Measurements from ENCODE around the gene TXNDC11. TPM values are rescaled to one million over a fixed set of nuclear protein-coding genes. Genes with fewer than 3 reads are reported as not detected.

Gene TXNDC11
- total RNA-seq, 5 donors from 2014 or later (not counting 1 experiment from before 2014, with no cell fraction given): 44.0 to 76.3 (median 54.0) TPM

DNA sequence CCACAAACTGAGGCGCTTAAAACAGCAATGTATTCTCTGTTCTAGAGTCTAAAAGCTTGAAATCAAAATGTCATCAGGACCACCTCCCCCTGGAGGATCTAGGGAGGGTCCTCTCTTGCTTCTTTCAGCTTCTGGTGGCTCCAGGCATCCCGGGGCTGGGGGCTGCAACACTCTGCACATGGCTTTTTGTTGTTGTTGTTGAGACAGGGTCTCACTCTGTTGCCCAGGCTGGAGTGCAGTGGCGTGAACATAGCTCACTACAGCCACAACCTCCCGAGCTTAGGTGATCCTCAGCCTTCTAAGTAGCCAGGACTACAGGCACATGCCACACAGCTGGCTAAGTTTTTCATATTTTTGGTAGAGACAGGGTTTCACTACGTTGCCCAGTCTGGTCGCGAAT lies 111.4 kb downstream of the TXNDC11 start:
- Histone ChIP-seq H3K27ac (ENCODE audit: low read length) (no peak overlapping the region), H3K36me3 (ENCODE audit: control insufficient read depth in 2 of 2, extremely low read depth in 1 of 2, insufficient read depth in 1 of 2, low read length in 1 of 2) (no peaks in the 10 kb centered on the region), H3K27me3 (replicated peaks in 1 of 2; ENCODE audit: control insufficient read depth in 2 of 2, extremely low read depth in 1 of 2, insufficient read depth in 2 of 2, low read length in 1 of 2) (peaks cover 0 to 2% of the 10 kb centered on the region in 2 experiments), H3K9me3 (no peaks in the 10 kb centered on the region), H3K4me1 (ENCODE audit: control insufficient read depth in 1 of 2, extremely low read depth in 1 of 2, insufficient read depth in 2 of 2, low read length in 2 of 2) (peaks cover 14 to 25% of the 10 kb centered on the region in 2 experiments), H3K4me3 (ENCODE audit: control insufficient read depth in 1 of 2, extremely low read depth in 1 of 2, low read length in 1 of 2) (no peak overlapping the region)
- Mint-ChIP-seq H3K27ac (peak overlapping the region in 1 of 2 donors; percentile 55), H3K36me3 (no peaks in the 10 kb centered on the region), H3K4me3 (no peak overlapping the region), H3K4me1 (peaks cover 33 to 45% (median 39%) of the 10 kb centered on the region in 3 donors), H3K27me3 (no peaks in the 10 kb centered on the region), H3K9me3 (no peaks in the 10 kb centered on the region)
- 92% methylated on average over 2 of the region's 7 CpGs for WGBS (ENCODE audit: insufficient coverage)
- ATAC-seq (replicated peaks in 1 of 4): no peak
- POLR2A ChIA-PET: no interaction called here
- no peak for DNase-seq
- CTCF ChIA-PET: interaction anchor here (0.6 to 1.0 kb wide), 3 partner anchors 41 to 224 kb away, joined by 3 to 13 read pairs (median 5); no protein-coding TSS in a partner anchor

GRCh38 chr16:11630768-11631056 lies 111.9 kb downstream of the TXNDC11 start:
- Histone ChIP-seq H3K9me3 (no peaks in the 10 kb centered on the region), H3K4me3 (ENCODE audit: control insufficient read depth in 1 of 2, extremely low read depth in 1 of 2, low read length in 1 of 2) (no peak overlapping the region), H3K36me3 (ENCODE audit: control insufficient read depth in 2 of 2, extremely low read depth in 1 of 2, insufficient read depth in 1 of 2, low read length in 1 of 2) (no peaks in the 10 kb centered on the region), H3K27me3 (replicated peaks in 1 of 2; ENCODE audit: control insufficient read depth in 2 of 2, extremely low read depth in 1 of 2, insufficient read depth in 2 of 2, low read length in 1 of 2) (peaks cover 0 to 2% of the 10 kb centered on the region in 2 experiments), H3K4me1 (ENCODE audit: control insufficient read depth in 1 of 2, extremely low read depth in 1 of 2, insufficient read depth in 2 of 2, low read length in 2 of 2) (peaks cover 14 to 26% of the 10 kb centered on the region in 2 experiments), H3K27ac (ENCODE audit: low read length) (no peak overlapping the region)
- Mint-ChIP-seq H3K9me3 (no peaks in the 10 kb centered on the region), H3K27ac (peak overlapping the region in 1 of 2 donors; percentile 55), H3K4me1 (peaks cover 38 to 43% (median 39%) of the 10 kb centered on the region in 3 donors), H3K4me3 (peak overlapping the region in 1 of 3 donors; percentile 34), H3K27me3 (no peaks in the 10 kb centered on the region), H3K36me3 (no peaks in the 10 kb centered on the region)
- DNase-seq (no peak), ATAC-seq (replicated peaks in 1 of 4) (no peak)
- WGBS (ENCODE audit: insufficient coverage): 88% methylated on average over 6 of the region's 6 CpGs
- ChIA-PET CTCF (interaction anchor here in 1 of 2 donors (0.6 kb wide), 1 partner anchor 223 kb away, joined by 13 read pairs; no protein-coding TSS in a partner anchor), POLR2A (interaction anchor here (0.5 to 0.6 kb wide), 2 partner anchors 76 to 136 kb away, joined by 4 to 6 read pairs; no protein-coding TSS in a partner anchor)

DNA sequence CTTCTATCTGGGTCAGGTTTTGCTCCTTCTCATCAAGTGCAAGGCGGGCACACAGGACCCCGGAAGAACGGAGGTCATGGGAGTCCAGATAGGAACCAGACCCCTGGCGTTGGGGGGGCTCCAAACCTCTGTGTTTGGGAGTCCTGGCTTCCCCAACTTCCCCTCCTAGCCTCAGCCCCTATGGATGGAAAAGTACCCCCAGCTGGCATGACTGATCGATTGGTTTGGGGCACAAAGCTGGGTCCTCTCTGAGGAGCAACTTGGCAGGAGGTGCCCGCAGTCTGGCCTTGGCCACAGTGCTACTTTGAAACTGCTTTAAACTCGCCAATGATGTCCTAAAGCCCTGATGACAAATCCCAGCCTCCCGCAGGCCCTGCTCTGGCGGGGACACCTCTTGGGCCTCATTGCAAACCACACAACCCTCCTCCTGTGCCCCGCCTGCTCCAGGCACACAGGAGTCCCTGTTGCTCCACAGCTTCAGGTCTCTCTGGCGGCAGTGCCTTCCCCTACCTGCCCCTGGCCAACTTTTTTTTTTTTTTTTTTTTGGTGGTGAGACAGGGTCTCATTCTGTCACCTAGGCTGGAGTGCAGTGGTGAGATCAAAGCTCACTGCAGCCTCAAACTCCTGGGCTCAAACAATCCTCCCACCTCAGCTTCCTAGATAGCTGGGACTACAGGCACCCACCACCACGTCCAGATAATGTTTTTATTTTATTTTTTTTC lies 112.5 kb downstream of the TXNDC11 start:
- Histone ChIP-seq H3K27me3 (replicated peaks in 1 of 2; ENCODE audit: control insufficient read depth in 2 of 2, extremely low read depth in 1 of 2, insufficient read depth in 2 of 2, low read length in 1 of 2) (peaks cover 0 to 2% of the 10 kb centered on the region in 2 experiments), H3K4me3 (ENCODE audit: control insufficient read depth in 1 of 2, extremely low read depth in 1 of 2, low read length in 1 of 2) (no peak overlapping the region), H3K36me3 (ENCODE audit: control insufficient read depth in 2 of 2, extremely low read depth in 1 of 2, insufficient read depth in 1 of 2, low read length in 1 of 2) (no peaks in the 10 kb centered on the region), H3K4me1 (ENCODE audit: control insufficient read depth in 1 of 2, extremely low read depth in 1 of 2, insufficient read depth in 2 of 2, low read length in 2 of 2) (peaks cover 14 to 31% of the 10 kb centered on the region in 2 experiments), H3K27ac (ENCODE audit: low read length) (no peak overlapping the region), H3K9me3 (no peaks in the 10 kb centered on the region)
- ATAC-seq (replicated peaks in 1 of 4) (peak in 1 of 4 experiments; percentile 29), DNase-seq (no peak)
- POLR2A ChIA-PET: interaction anchor here (0.5 to 0.6 kb wide), 5 partner anchors 75 to 168 kb away, joined by 3 to 6 read pairs (median 4); no protein-coding TSS in a partner anchor
- Mint-ChIP-seq H3K27me3 (no peaks in the 10 kb centered on the region), H3K9me3 (no peaks in the 10 kb centered on the region), H3K36me3 (no peaks in the 10 kb centered on the region), H3K4me1 (peaks cover 43 to 48% (median 44%) of the 10 kb centered on the region in 3 donors), H3K4me3 (peak overlapping the region in 1 of 3 donors; percentile 47), H3K27ac (peak overlapping the region in 1 of 2 donors; percentile 55)
- 73% methylated on average over 8 of the region's 12 CpGs for WGBS (ENCODE audit: insufficient coverage)
- CTCF ChIA-PET: no interaction called here

Other genes with a start within 250 kb of the TXNDC11 start
- 100 to 1,000 TPM; 150 to 256 (median 161) TPM for gene LITAF, start 155.9 kb downstream of the TXNDC11 start, total RNA-seq
- gene SNN, start 74.4 kb downstream of the TXNDC11 start, total RNA-seq: 10 to 100 TPM; 17.4 to 56.2 (median 22.7) TPM
- gene ZC3H7A, start 54.4 kb upstream of the TXNDC11 start, total RNA-seq: 100 to 1,000 TPM in 1 of 5 donors, 10 to 100 TPM in 4; 57.6 to 115 (median 68.2) TPM
- 100 to 1,000 TPM; 165 to 205 (median 180) TPM for gene RSL1D1, start 108.7 kb upstream of the TXNDC11 start, total RNA-seq
- gene GSPT1, start 173.1 kb upstream of the TXNDC11 start, total RNA-seq: 100 to 1,000 TPM in 2 of 5 donors, 10 to 100 TPM in 3; 84.2 to 166 (median 92.5) TPM
- 10 to 100 TPM; 14.6 to 23.1 (median 19.5) TPM for gene NPIPB2, start 199.2 kb upstream of the TXNDC11 start, total RNA-seq
- 1 to 10 TPM in 2 of 5 donors, under 1 TPM in 3; 0.41 to 1.4 (median 0.82) TPM for gene TNFRSF17, start 222.4 kb upstream of the TXNDC11 start, total RNA-seq
- 10 to 100 TPM; 28.8 to 40.4 (median 36.2) TPM for gene SNX29, start 233.9 kb upstream of the TXNDC11 start, total RNA-seq

All from T-cell (primary cell).